IPS DF 6.9 (cell line): ENCODE measurements around the gene INO80.
"Not testable (repeated sequence)": the region's sequence is repeated elsewhere in the genome, so short reads cannot be mapped to it uniquely, and the experiment has no call there.

Experiments
- DNase-seq: peaks from one replicate; pipeline ENCODE4 v3.0.0-alpha.2; 2013; ENCODE audit warnings: low read depth, low spot score
- H3K27ac ChIP-seq: one replicate; pipeline ENCODE4 v1.5.1; 2013; ENCODE audit warnings: low read length, control low read depth
- H3K27me3 ChIP-seq: 2 replicates; pipeline ENCODE4 v1.6.1; 2013; ENCODE audit warnings: mild to moderate bottlenecking, low read length; ENCODE audit not compliant: control insufficient read depth, insufficient read depth
- H3K36me3 ChIP-seq: 2 replicates; pipeline ENCODE4 v1.6.1; 2013; ENCODE audit warnings: low read length; ENCODE audit not compliant: control insufficient read depth, insufficient read depth
- H3K4me1 ChIP-seq: 2 replicates; pipeline ENCODE4 v1.6.1; 2013; ENCODE audit warnings: low read length; ENCODE audit not compliant: control insufficient read depth, insufficient read depth
- H3K4me3 ChIP-seq: 2 replicates; pipeline ENCODE4 v1.5.1; 2013; ENCODE audit warnings: mild to moderate bottlenecking, low read length
- H3K9me3 ChIP-seq: 2 replicates; pipeline ENCODE4 v1.6.1; 2013; ENCODE audit warnings: low read length, inconsistent platforms; ENCODE audit not compliant: control insufficient read depth, insufficient read depth
- WGBS: extraction: QIAGEN DNeasy Blood & Tissue Kit; methylation state at CpG from one replicate; pipeline ENCODE4 v1.1.7; 2013; ENCODE audit warnings: mixed read lengths, missing lambda C conversion rate; ENCODE audit not compliant: insufficient read length, insufficient coverage; 5-methylcytosine and 5-hydroxymethylcytosine counted together

The INO80 gene

DNA sequence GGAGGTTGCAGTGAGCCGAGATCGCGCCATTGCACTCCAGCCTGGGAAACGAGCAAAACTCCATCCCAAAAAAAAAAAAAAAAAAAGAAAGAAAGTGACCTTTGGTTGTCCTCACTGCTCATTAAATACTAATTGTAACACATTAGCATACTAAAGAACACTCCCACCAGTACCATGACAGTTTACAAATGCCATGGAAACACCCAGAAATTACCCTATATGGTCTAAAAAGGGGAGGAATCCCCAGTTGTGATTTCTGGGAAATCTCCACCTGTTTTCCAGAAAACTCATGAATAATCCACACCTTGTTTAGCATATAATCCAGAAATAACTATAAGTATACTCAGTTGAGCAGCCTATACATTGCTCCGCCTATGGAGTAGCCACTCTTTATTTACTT lies 23.5 kb upstream of the INO80 start:
- Histone ChIP-seq H3K27me3 (no peaks in the 10 kb centered on the region), H3K36me3 (no peaks in the 10 kb centered on the region), H3K9me3 (no peaks in the 10 kb centered on the region), H3K27ac (no peak overlapping the region), H3K4me1 (no peaks in the 10 kb centered on the region), H3K4me3 (no peak overlapping the region)
- WGBS: no CpG with 5 or more reads among the region's 5 CpGs
- DNase-seq: no peak

DNA sequence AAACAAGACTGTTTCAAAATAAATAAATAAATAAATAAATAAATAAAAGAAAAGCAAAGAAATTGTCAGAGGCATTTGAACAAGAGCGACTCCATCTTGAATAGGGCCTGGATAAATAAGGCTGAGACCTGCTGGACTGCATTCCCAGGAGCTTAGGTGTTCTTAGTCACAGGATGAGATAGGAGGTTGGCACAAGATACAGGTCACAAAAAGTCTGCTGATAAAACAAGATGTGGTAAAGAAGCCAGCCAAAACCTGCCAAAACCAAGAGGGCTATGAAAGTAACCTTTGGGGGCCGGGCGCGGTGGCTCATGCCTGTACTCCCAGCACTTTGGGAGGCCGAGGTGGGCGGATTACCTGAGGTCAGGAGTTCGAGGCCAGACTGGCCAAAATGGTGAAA lies 23.0 kb upstream of the INO80 start:
- H3K4me3 ChIP-seq, H3K9me3 ChIP-seq, H3K4me1 ChIP-seq, H3K27ac ChIP-seq, DNase-seq, H3K27me3 ChIP-seq, H3K36me3 ChIP-seq: not testable (repeated sequence)
- WGBS: no CpG with 5 or more reads among the region's 7 CpGs

- no CpG with 5 or more reads among the region's 6 CpGs for whole genome bisulfite sequencing
- H3K4me3 ChIP-seq, DNase-seq, H3K27me3 ChIP-seq, H3K4me1 ChIP-seq, H3K9me3 ChIP-seq, H3K27ac ChIP-seq, H3K36me3 ChIP-seq: not testable (repeated sequence)
Observed at GRCh38 chr15:41135580-41135979, 19.5 kb upstream of the INO80 start.

DNA sequence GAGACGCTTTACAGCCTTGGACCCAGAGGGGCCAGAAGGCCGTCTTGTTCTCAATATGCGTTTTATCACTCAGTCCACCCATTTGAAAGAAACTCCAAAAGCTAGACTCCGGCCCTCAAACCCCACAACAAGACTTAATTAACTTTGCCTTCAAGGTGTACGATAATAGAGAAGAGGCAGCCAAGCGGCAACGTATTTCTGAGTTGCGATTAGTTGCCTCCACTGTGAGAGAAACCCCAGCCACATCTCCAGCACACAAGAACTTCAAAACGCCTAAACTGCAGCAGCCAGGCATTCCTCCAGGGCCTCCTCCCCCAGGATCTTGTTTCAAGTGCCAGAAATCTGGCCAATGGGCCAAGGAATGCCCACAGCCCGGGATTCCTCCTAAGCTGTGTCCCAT lies 17.4 kb upstream of the INO80 start:
- Histone ChIP-seq H3K9me3 (no peaks in the 10 kb centered on the region), H3K27me3 (no peaks in the 10 kb centered on the region), H3K36me3 (no peaks in the 10 kb centered on the region), H3K27ac (no peak overlapping the region), H3K4me3 (no peak overlapping the region), H3K4me1 (no peaks in the 10 kb centered on the region)
- WGBS: no CpG with 5 or more reads among the region's 10 CpGs
- no peak for DNase-seq

DNA sequence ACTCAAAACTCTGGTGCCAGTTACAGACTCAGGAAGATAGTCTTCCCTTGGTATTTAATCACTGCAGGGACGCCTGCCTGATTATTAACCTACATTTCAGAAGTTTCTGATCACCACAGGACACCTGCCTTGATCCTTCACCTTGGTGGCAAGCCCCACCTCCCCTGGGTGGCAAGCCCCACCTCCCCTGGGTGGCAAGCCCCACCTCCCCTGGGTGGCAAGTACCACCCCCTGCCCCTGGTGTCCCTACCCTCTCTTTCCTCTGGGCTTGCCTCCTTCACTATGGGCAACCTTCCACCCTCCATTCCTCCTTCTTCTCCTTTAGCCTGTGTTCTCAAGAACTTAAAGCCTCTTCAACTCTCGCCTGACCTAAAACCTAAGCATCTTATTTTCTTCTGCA lies 16.0 kb upstream of the INO80 start:
- WGBS: no CpG with 5 or more reads among the region's 2 CpGs
- H3K9me3 ChIP-seq, DNase-seq, H3K36me3 ChIP-seq, H3K4me1 ChIP-seq, H3K27me3 ChIP-seq, H3K27ac ChIP-seq, H3K4me3 ChIP-seq: not testable (repeated sequence)

GRCh38 chr15:41128174-41128902 lies 12.3 kb upstream of the INO80 start:
- Histone ChIP-seq H3K27ac (no peak overlapping the region), H3K4me1 (no peaks in the 10 kb centered on the region)
- DNase-seq: no peak

GRCh38 chr15:41125931-41126642 lies 10.0 kb upstream of the INO80 start:
- H3K27me3 ChIP-seq: no peaks in the 10 kb centered on the region
- no peaks in the 10 kb centered on the region for H3K36me3 ChIP-seq
- DNase-seq: no peak
- H3K9me3 ChIP-seq: no peaks in the 10 kb centered on the region
- WGBS: no CpG with 5 or more reads among the region's 4 CpGs
- no peak overlapping the region for H3K4me3 ChIP-seq
- no peak overlapping the region for H3K27ac ChIP-seq
- H3K4me1 ChIP-seq: no peaks in the 10 kb centered on the region

More at GRCh38 chr15:41128174-41128902, 12.3 kb upstream of the INO80 start:
- no peaks in the 10 kb centered on the region for H3K9me3 ChIP-seq
- no CpG with 5 or more reads among the region's 6 CpGs for WGBS
- H3K27me3 ChIP-seq: no peaks in the 10 kb centered on the region
- no peaks in the 10 kb centered on the region for H3K36me3 ChIP-seq
- H3K4me3 ChIP-seq: no peak overlapping the region

- WGBS: no CpG with 5 or more reads among the region's 1 CpG
- no peak for DNase-seq
- H3K27ac ChIP-seq: no peak overlapping the region
Observed at GRCh38 chr15:41125063-41125669, 9.1 kb upstream of the INO80 start.

DNA sequence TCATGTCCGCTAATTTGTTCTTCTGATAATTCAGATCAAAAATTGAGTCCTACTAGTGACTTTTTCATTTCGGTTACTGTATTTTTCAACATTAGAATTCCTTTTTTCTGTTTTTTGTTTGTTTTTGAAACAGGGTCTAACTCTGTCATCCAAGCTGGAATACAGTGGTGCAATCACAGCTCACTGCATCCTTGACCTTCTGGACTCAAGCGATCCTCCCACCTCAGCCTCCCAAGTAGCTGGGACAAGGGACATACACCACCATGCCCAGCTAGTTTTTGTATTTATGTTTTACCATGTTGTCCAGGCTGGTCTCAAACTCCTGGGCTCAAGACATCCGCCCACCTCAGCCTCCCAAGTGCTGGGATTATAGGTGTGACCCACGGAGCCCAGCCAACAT lies 8.0 kb upstream of the INO80 start:
- Histone ChIP-seq H3K4me3 (no peak overlapping the region), H3K36me3 (no peaks in the 10 kb centered on the region), H3K27me3 (no peaks in the 10 kb centered on the region), H3K9me3 (no peaks in the 10 kb centered on the region), H3K4me1 (no peaks in the 10 kb centered on the region), H3K27ac (no peak overlapping the region)
- WGBS: no CpG with 5 or more reads among the region's 5 CpGs
- DNase-seq: no peak

More at GRCh38 chr15:41125063-41125669, 9.1 kb upstream of the INO80 start:
- Histone ChIP-seq H3K4me3 (no peak overlapping the region), H3K36me3 (no peaks in the 10 kb centered on the region), H3K9me3 (no peaks in the 10 kb centered on the region), H3K4me1 (no peaks in the 10 kb centered on the region), H3K27me3 (no peaks in the 10 kb centered on the region)

- Histone ChIP-seq H3K36me3 (no peaks in the 10 kb centered on the region), H3K4me1 (no peaks in the 10 kb centered on the region)
- WGBS: no CpG with 5 or more reads among the region's 2 CpGs
Observed at GRCh38 chr15:41122849-41123248, 6.8 kb upstream of the INO80 start.

More at GRCh38 chr15:41122849-41123248, 6.8 kb upstream of the INO80 start:
- Histone ChIP-seq H3K27ac (no peak overlapping the region), H3K4me3 (no peak overlapping the region), H3K9me3 (no peaks in the 10 kb centered on the region), H3K27me3 (no peaks in the 10 kb centered on the region)
- no peak for DNase-seq
